ENCODE data around the gene RABGAP1.

GRCh38 chr9:122944960-122945888 lies 4.4 kb downstream of the RABGAP1 start:
- no peak for TF ChIP-seq CTCF (conservative IDR thresholded peaks at IDR 0.05; ENCODE audit: low read length)
- TF ChIP-seq EZH2phosphoT487 (IDR thresholded peaks at IDR 0.05; ENCODE audit: borderline replicate concordance, low read depth, low read length): no peak
